ENCODE measurements around the gene DDX27.
A peak's percentile ranks its signal among the peaks of the same experiment; 100 is the strongest.

DDX27 gene

GRCh38 chr20:49276161-49276960, 57.1 kb downstream of the DDX27 start:
- Mint-ChIP-seq H3K27me3 (no peaks in the 10 kb centered on the region), H3K4me3 (peak overlapping the region; percentile 99), H3K36me3 (peaks cover 49% of the 10 kb centered on the region)

GRCh38 chr20:49276961-49277785, 58.0 kb downstream of the DDX27 start:
- Mint-ChIP-seq H3K4me1 (ENCODE audit: low read depth) (peaks cover 51% of the 10 kb centered on the region), H3K36me3 (peaks cover 52% of the 10 kb centered on the region), H3K27me3 (no peaks in the 10 kb centered on the region), H3K27ac (peak overlapping the region; percentile 100), H3K9me3 (ENCODE audit: low read depth) (peaks cover 6% of the 10 kb centered on the region), H3K4me3 (peak overlapping the region; percentile 99)

More at GRCh38 chr20:49276161-49276960, 57.1 kb downstream of the DDX27 start:
- peaks cover 4% of the 10 kb centered on the region for H3K9me3 Mint-ChIP-seq (ENCODE audit: low read depth)
- peak overlapping the region; percentile 100 for H3K27ac Mint-ChIP-seq
- peaks cover 49% of the 10 kb centered on the region for H3K4me1 Mint-ChIP-seq (ENCODE audit: low read depth)

- Mint-ChIP-seq H3K9me3 (ENCODE audit: low read depth) (peaks cover 11% of the 10 kb centered on the region), H3K27ac (peak overlapping the region; percentile 100), H3K27me3 (no peaks in the 10 kb centered on the region), H3K4me3 (peak overlapping the region; percentile 99), H3K4me1 (ENCODE audit: low read depth) (peaks cover 51% of the 10 kb centered on the region), H3K36me3 (peaks cover 55% of the 10 kb centered on the region)
Measured at GRCh38 chr20:49277786-49278035, 58.5 kb downstream of the DDX27 start.

GRCh38 chr20:49278036-49278817, 59.0 kb downstream of the DDX27 start, which contains the start of gene ZNFX1:
TSS of gene ZNFX1 (minus strand) at chr20:49278057. CDS start at chr20:49275839, 2,218 bp downstream.
- Mint-ChIP-seq H3K4me3 (peak within 1 kb of the TSS; percentile 99), H3K27me3 (no peaks in the 10 kb centered on the region), H3K36me3 (peaks cover 59% of the 10 kb centered on the region)

GRCh38 chr20:49278818-49279676, 59.8 kb downstream of the DDX27 start:
- H3K4me3 Mint-ChIP-seq = peak overlapping the region; percentile 98
- H3K27ac Mint-ChIP-seq = peak overlapping the region; percentile 99
- peaks cover 11% of the 10 kb centered on the region for H3K9me3 Mint-ChIP-seq (ENCODE audit: low read depth)
- no peaks in the 10 kb centered on the region for H3K27me3 Mint-ChIP-seq
- peaks cover 67% of the 10 kb centered on the region for H3K36me3 Mint-ChIP-seq
- peaks cover 58% of the 10 kb centered on the region for H3K4me1 Mint-ChIP-seq (ENCODE audit: low read depth)

More at GRCh38 chr20:49278036-49278817, 59.0 kb downstream of the DDX27 start, which contains the start of gene ZNFX1:
- H3K27ac Mint-ChIP-seq = peak within 1 kb of the TSS; percentile 100
- peaks cover 54% of the 10 kb centered on the region for H3K4me1 Mint-ChIP-seq (ENCODE audit: low read depth)
- peaks cover 11% of the 10 kb centered on the region for H3K9me3 Mint-ChIP-seq (ENCODE audit: low read depth)

- Mint-ChIP-seq H3K4me3 (peak overlapping the region; percentile 98), H3K27ac (peak overlapping the region; percentile 99), H3K36me3 (peaks cover 73% of the 10 kb centered on the region), H3K4me1 (ENCODE audit: low read depth) (peaks cover 64% of the 10 kb centered on the region), H3K27me3 (no peaks in the 10 kb centered on the region), H3K9me3 (ENCODE audit: low read depth) (peaks cover 11% of the 10 kb centered on the region)
Measured at GRCh38 chr20:49279677-49280462, 60.7 kb downstream of the DDX27 start.

- peaks cover 11% of the 10 kb centered on the region for H3K9me3 Mint-ChIP-seq (ENCODE audit: low read depth)
Measured at GRCh38 chr20:49280463-49281058, 61.3 kb downstream of the DDX27 start.

GRCh38 chr20:49281059-49281912, 62.1 kb downstream of the DDX27 start:
- peaks cover 11% of the 10 kb centered on the region for H3K9me3 Mint-ChIP-seq (ENCODE audit: low read depth)
- H3K4me1 Mint-ChIP-seq (ENCODE audit: low read depth) = peaks cover 63% of the 10 kb centered on the region
- H3K4me3 Mint-ChIP-seq = peak overlapping the region; percentile 98
- no peaks in the 10 kb centered on the region for H3K27me3 Mint-ChIP-seq
- peaks cover 79% of the 10 kb centered on the region for H3K36me3 Mint-ChIP-seq
- H3K27ac Mint-ChIP-seq = peak overlapping the region; percentile 99

More at GRCh38 chr20:49280463-49281058, 61.3 kb downstream of the DDX27 start:
- peaks cover 75% of the 10 kb centered on the region for H3K36me3 Mint-ChIP-seq
- H3K4me3 Mint-ChIP-seq = peak overlapping the region; percentile 98
- H3K27ac Mint-ChIP-seq = peak overlapping the region; percentile 99
- H3K4me1 Mint-ChIP-seq (ENCODE audit: low read depth) = peaks cover 63% of the 10 kb centered on the region
- no peaks in the 10 kb centered on the region for H3K27me3 Mint-ChIP-seq

GRCh38 chr20:49281913-49282467, 62.8 kb downstream of the DDX27 start:
- Mint-ChIP-seq H3K36me3 (peaks cover 81% of the 10 kb centered on the region), H3K4me1 (ENCODE audit: low read depth) (peaks cover 68% of the 10 kb centered on the region), H3K4me3 (peak overlapping the region; percentile 98), H3K27me3 (no peaks in the 10 kb centered on the region), H3K27ac (peak overlapping the region; percentile 99), H3K9me3 (ENCODE audit: low read depth) (peaks cover 14% of the 10 kb centered on the region)

- H3K9me3 Mint-ChIP-seq (ENCODE audit: low read depth) = peaks cover 21% of the 10 kb centered on the region
- no peaks in the 10 kb centered on the region for H3K27me3 Mint-ChIP-seq
- H3K36me3 Mint-ChIP-seq = peaks cover 88% of the 10 kb centered on the region
- peak overlapping the region; percentile 99 for H3K27ac Mint-ChIP-seq
- peaks cover 75% of the 10 kb centered on the region for H3K4me1 Mint-ChIP-seq (ENCODE audit: low read depth)
- H3K4me3 Mint-ChIP-seq = peak overlapping the region; percentile 98
Measured at GRCh38 chr20:49282584-49283171, 63.5 kb downstream of the DDX27 start.

- Mint-ChIP-seq H3K36me3 (peaks cover 93% of the 10 kb centered on the region), H3K9me3 (ENCODE audit: low read depth) (peaks cover 22% of the 10 kb centered on the region), H3K27ac (peak overlapping the region; percentile 99), H3K27me3 (no peaks in the 10 kb centered on the region), H3K4me1 (ENCODE audit: low read depth) (peaks cover 79% of the 10 kb centered on the region), H3K4me3 (peak overlapping the region; percentile 98)
Measured at GRCh38 chr20:49283176-49283702, 64.0 kb downstream of the DDX27 start.
